GM19467 (cell line): ENCODE measurements around the gene ZNF710.
"Not testable (repeated sequence)": the region's sequence is repeated elsewhere in the genome, so short reads cannot be mapped to it uniquely, and the experiment has no call there.

ENCODE experiments used
- ATAC-seq: cut with Tn5 transposase; IDR thresholded peaks from one replicate; pipeline ENCODE4 v1.9.1; 2021; ENCODE audit warnings: mild to moderate bottlenecking, moderate library complexity; ENCODE audit not compliant: unreplicated experiment

The ZNF710 gene

GRCh38 chr15:90099868-90100831, 99.0 kb downstream of the ZNF710 start:
- no peak for ATAC-seq

DNA sequence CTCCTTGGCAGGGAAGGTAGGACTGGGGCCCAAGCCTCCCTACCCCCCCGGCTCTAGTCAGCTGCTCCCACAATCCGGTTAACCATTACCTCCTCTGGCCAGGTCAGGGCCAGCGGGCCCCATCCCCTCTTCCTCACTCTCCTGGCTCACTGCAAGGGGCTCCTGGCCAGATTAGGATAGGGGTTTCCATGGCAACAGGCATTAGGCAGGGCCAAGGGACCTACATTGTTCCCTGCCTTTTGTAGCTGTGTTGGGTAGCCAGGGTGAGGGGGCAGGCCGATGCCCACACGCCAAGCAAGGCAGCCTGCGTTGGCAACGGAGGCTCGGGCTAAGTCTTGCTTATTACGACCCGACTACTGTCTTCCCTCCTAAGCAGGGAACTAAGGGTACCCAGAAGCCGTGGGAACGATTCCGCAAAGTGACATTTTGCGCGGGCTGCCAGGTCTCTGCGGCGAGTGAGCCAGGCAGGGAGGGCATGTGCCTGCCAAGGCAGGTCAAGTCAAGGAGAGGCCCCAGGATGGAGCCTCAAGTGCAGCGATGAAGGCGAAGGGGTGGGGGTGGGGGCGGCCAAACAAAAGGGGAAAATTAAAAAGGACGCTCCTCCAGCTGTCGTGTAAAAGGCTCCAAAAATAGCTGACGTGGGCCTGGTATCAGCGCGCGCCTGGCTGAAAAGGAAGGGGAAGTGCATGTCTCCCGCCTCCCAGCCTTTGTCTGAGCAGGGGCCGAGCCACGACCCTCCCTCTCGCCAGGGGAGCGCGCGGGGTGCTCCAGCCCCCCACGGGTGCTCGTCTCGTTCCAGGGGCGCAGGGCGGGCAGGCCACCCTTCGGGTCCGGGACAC, 100.2 kb downstream of the ZNF710 start:
- ATAC-seq = no peak

DNA sequence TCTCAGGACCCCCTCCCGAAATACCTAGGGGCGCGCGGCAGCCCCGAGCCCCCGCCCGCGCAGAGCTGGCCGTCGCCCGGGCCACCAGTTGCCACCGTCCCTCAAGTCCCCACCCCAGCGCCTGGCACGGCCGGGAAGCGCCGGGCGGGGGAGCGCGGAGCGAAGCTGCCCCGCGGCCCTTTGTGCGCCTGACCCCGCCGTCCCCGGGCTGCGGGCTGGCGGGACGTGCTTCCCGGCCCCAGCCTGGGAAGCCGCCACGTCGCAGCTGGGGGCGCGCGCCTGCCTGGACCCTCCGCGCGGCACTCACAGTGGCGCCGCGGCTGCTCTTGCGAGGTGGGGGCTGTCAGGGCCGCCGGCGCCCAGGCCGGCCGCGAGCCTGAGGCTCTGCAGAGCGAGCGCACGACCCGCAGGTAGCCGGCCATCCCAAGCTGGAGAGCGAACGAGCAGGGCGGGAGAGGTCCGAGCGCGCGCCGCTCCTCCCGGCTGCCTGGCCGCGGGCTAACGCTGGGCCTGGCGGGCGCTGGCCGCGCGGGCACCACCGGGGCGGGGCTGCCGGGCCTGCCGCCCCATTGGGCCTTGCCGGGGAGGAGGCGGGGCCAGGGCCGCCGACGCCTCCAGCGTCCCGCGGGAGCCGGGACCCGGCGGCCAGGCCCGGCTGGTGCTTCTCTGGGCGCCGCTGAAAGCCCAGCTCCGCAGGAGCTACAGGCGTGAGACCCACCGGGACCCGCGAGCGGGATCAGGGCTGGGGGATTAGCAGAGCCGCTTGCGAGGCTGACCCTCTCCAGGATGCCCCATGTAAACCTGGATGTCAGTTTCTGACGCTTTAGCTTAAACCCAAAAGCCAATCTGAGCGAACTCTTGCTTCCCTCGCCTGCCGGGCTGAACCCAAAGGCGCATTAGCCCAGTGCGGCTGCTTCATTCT, 101.1 kb downstream of the ZNF710 start, which contains the start of gene IDH2:
Gene IDH2, minus strand, starts transcription at position 500 of the 922 bp plus-strand sequence. Its CDS starts 78 bp downstream, at position 422.
- peak; percentile 57 for ATAC-seq

- ATAC-seq = no peak
Measured at GRCh38 chr15:90103701-90104329, 102.7 kb downstream of the ZNF710 start.

DNA sequence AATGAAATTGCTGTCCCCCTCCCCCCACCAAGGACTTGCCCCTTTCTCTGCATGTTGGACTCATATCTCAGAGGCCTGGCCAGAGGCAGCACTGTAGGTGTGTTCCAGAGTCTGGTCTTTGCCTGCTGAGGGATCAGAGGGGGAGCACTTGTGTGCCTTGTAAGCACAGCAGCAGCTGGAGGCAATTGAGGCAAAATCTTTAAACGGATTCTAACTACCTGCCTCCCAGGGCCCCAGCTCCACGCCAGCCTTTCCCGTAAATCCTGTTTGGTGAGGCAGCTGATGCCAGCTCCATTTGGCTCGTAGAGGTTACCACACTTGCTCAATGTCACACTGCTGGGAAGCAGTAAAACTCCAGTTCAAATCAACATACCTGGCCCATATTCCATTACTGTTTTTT, 103.4 kb downstream of the ZNF710 start:
- no peak for ATAC-seq

DNA sequence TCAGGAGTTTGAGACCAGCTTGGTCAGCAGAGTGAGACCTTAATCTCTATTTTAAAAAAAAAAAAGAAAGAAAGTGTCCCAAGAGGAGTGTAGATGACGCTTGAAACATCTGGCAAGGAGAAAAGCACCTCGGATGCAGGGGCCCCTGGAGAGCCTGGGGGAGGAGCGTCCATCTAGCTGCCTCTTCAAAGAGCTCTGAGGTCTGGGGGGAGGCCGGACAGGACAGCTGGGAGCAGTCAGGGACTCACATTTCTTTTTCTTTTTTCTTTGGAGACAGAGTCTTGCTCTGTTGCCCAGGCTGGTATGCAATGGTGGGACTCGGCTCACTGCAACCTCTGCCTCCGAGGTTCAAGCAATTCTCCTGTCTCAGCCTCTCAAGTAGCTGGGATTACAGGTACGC, 104.4 kb downstream of the ZNF710 start:
- ATAC-seq = no peak

DNA sequence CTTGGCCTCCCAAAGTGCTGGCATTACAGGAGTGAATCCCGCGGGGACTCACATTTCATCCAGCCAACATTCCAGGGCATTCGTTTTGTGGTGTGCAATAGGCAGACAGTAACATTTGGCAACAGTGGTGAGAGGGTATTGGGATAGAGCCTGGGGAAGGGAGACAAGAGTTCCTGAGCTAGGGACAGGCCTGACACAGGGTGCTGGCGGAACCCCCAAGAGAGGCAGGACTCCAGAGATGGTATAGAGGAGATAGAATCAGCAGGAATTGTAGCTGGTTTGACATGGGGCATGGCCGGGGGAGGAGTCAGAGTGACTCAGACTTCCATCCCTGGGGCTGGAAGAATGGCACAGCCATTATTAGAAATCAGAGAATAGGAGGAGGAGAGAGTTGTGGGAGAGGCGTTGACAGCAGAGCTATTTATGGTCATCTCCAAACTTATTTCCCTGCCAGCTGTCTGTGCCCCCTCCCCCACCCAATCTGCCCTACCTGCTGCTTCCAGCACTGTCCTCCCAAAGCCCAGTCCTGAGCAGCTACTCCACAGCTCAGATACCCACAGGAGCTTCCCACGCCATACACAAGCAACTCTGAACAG, 105.5 kb downstream of the ZNF710 start:
- ATAC-seq = no peak

DNA sequence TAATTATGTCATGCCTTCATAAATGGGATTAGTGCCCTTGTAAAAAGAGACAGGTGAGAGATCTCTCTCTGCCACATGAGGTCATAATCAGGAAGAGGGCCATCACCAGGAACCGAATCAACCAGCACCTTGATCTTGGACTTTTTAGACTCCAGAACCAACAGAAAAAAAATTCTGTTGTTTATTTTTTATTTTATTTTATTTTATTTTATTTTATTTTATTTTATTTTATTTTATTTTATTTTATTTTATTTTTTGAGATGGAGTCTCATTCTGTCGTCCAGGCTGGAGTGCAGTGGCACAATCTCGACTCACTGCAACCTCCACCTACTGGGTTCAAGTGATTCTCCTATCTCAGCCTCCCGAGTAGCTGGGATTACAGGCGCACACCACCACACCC, 106.9 kb downstream of the ZNF710 start:
- ATAC-seq = not testable (repeated sequence)

DNA sequence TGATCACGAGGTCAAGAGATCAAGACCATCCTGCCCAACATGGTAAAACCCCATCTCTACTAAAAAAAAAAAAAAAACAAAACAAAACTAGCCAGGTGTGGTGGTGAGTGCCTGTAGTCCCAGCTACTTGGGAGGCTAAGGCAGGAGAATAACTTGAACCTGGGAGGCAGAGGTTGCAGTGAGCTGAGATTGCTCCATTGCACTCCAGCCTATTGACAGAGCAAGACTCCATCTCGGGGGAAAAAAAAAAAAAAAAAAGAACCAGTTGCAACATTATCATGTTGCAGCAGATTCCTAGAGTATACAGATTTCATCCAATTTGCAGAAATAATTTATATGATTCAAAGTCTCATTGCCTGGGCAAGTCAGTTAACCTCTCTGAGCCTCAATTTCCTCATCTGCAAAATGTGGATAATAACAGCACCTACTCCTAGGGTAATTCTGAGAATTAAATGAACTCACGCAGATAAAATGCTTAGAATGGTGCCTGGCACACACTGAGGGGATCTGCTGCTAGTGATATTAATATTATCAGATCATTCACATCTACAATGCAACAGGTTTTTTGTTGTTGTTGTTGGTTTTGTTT, 108.1 kb downstream of the ZNF710 start:
- ATAC-seq = not testable (repeated sequence)

DNA sequence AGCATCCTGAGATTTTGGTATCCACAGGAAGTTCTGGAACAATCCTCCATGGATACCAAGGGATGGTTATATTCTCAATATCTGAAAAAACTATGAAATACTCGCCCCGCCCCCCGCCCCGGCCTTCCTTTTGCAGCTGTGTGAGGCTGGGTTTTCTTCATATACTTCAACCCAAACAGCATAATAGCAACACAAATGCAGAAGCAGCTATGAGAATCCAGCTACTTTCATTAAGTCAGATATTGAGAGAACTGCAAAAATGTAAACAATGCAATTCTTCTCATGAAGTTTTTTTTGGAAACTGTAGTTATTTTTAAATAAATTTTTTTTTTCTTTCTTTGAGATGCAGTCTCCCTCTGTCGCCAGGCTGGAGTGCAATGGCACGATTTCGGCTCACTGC, 112.0 kb downstream of the ZNF710 start:
- ATAC-seq = no peak

DNA sequence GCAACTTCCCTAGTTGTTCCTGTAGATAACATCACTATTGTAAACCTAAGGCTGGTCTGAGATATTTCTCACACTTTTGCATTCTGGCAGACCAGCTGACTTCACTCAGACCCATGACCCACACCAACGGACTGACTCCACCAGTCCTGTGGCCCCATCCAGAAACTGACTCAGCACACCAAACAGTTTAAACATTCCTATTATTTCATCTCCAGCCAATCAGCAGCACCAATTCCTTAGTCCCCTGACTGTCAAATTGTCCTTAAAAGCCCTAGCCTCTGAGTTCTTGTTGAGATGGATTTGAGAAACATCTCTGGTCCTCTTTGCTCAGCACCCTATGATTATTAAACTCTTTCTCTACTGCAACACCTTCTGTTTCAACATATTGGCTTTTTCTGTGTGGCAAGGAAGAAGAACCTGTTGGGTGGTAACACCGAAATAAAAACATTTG, 113.4 kb downstream of the ZNF710 start:
- no peak for ATAC-seq

DNA sequence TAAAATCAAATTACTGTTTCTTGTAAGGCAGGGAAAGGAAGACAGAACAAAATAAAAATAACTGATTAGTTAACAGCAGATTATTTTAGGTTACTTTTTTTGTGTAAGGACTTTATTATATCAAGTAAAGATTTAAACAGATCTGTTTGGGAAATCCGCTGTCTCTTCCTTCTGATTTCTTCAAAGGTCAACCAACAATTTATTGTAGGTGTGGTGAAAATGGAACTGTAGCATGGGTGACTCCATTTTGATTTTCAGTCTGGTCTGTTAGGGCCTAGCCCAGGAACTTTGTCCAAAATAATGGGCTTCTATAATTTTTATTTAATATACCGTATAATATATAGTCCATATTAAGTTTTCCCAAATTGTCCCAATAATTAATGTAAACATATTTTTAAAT, 114.7 kb downstream of the ZNF710 start:
- no peak for ATAC-seq

DNA sequence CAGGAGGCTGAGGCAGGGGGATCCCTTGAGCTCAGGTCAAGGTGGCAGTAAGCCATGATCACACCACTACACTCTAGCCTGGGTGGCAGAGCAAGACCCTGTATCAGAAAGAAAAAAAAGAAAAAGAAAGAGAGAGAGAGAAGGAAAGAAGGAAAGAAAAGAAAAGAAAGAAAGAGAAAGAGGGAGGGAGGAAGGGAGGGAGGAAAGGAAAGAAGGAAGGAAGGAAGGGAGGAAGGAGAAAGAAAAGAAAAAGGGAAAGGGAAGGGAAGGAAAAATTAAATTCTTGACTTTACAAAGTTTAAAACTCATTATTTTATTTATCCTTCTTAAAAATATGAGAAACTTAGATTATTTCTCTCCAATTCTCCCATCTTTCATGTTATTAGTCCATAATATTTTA, 118.2 kb downstream of the ZNF710 start:
- ATAC-seq = no peak

- no peak for ATAC-seq
Measured at GRCh38 chr15:90121086-90121485, 120.0 kb downstream of the ZNF710 start.

DNA sequence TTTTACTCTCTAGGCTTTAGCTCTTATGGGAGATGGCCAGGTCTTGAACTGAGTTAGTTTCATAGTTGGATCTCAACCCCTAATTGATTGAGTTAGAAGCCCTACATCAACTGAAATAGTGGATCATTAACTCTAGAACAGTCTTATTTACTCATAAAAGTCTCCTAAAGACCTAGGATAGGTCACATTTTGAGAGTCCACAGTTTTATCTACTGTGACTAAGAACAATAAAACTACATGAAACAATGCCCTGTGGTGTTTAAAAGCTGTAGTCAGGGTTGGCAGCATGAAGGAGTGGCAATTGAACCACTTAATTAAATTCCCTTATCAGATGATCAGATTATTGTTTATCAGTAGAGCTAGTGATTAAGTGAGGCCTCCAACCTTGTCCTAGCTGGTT, 123.4 kb downstream of the ZNF710 start:
- no peak for ATAC-seq

DNA sequence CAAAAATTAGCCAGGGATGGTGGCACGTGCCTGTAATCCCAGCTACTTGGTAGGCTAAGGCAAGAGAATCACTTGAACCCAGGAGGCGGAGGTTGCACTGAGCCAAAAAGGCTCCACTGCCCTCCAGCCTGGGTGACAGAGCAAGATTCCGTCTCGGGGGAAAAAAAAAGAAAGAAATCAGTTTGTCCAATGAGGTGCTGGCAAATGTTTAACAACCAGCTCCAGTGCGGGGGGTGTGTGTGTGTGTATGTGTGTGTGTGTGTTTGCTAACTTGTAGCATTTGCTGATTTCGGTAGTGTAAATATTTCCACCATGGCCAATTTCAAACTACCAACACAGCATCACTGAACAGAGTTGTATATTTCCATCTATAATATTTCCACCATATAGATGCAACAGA, 124.9 kb downstream of the ZNF710 start:
- no peak for ATAC-seq

- ATAC-seq = no peak
Measured at GRCh38 chr15:90126596-90127435, 125.7 kb downstream of the ZNF710 start.

DNA sequence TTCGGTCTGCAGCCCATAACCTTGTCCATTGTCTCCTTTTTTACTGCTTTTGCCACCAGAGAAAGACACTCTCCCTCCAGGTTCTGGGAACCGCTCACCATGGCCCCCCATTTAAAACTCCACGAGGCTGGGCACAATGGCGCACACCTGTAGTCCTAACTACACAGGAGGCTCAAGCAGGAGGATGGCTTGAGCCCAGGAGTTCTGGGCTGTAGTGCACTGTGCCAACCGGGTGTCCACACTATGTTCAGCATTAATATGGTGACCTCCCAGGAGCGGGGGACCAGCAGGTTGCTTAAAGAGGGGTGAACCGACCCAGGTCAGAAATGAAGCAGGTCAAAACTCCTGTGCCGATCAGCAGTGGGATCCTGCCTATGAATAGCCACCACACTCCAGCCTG, 129.2 kb downstream of the ZNF710 start:
- ATAC-seq = no peak
